ENCODE measurements around the gene DNAJC6.

DNA sequence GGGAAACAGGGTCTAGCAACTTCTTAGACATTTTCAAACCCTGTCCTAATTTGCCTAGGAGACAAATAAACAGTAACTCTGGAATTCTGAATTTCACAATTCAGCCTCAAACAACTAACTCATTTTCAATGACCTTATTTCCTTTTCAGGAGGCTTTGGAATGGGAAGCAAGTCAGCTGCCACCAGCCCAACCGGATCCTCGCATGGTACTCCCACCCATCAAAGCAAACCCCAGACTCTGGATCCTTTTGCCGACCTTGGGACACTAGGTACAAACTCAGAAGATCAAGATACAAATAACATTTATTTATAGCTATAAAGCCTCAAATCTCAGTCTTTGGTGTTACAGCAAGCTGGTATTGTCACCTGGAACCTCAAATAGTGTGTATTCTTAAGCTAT lies 92.3 kb downstream of the DNAJC6 start:
- TF ChIP-seq, protein P1, sequence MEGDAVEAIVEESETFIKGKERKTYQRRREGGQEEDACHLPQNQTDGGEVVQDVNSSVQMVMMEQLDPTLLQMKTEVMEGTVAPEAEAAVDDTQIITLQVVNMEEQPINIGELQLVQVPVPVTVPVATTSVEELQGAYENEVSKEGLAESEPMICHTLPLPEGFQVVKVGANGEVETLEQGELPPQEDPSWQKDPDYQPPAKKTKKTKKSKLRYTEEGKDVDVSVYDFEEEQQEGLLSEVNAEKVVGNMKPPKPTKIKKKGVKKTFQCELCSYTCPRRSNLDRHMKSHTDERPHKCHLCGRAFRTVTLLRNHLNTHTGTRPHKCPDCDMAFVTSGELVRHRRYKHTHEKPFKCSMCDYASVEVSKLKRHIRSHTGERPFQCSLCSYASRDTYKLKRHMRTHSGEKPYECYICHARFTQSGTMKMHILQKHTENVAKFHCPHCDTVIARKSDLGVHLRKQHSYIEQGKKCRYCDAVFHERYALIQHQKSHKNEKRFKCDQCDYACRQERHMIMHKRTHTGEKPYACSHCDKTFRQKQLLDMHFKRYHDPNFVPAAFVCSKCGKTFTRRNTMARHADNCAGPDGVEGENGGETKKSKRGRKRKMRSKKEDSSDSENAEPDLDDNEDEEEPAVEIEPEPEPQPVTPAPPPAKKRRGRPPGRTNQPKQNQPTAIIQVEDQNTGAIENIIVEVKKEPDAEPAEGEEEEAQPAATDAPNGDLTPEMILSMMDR (IDR thresholded peaks at IDR 0.05), result no peak
- TF ChIP-seq EZH2phosphoT487 (IDR thresholded peaks at IDR 0.05), result no peak

All from neural progenitor cell (in vitro differentiated cells).